GM12865 (cell line): Measurements from ENCODE around the gene SV2A.

Experiments
- DNase-seq: peaks from one replicate; pipeline ENCODE4 v3.0.0; 2010; ENCODE audit warnings: low read depth
- H3K4me3 ChIP-seq: 2 replicates; pipeline ENCODE4 v1.5.1; 2011; ENCODE audit warnings: mild to moderate bottlenecking, low read depth, low read length, control low read depth
- TF ChIP-seq, protein P1 (sequence below): IDR thresholded peaks from 2 replicates; pipeline ENCODE4 v1.5.1; 2011; ENCODE audit warnings: low read length, control low read depth, low read depth, inconsistent platforms; ENCODE audit not compliant: insufficient read depth; ENCODE audit errors: missing control alignments

SV2A gene, protein sequence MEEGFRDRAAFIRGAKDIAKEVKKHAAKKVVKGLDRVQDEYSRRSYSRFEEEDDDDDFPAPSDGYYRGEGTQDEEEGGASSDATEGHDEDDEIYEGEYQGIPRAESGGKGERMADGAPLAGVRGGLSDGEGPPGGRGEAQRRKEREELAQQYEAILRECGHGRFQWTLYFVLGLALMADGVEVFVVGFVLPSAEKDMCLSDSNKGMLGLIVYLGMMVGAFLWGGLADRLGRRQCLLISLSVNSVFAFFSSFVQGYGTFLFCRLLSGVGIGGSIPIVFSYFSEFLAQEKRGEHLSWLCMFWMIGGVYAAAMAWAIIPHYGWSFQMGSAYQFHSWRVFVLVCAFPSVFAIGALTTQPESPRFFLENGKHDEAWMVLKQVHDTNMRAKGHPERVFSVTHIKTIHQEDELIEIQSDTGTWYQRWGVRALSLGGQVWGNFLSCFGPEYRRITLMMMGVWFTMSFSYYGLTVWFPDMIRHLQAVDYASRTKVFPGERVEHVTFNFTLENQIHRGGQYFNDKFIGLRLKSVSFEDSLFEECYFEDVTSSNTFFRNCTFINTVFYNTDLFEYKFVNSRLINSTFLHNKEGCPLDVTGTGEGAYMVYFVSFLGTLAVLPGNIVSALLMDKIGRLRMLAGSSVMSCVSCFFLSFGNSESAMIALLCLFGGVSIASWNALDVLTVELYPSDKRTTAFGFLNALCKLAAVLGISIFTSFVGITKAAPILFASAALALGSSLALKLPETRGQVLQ

DNA sequence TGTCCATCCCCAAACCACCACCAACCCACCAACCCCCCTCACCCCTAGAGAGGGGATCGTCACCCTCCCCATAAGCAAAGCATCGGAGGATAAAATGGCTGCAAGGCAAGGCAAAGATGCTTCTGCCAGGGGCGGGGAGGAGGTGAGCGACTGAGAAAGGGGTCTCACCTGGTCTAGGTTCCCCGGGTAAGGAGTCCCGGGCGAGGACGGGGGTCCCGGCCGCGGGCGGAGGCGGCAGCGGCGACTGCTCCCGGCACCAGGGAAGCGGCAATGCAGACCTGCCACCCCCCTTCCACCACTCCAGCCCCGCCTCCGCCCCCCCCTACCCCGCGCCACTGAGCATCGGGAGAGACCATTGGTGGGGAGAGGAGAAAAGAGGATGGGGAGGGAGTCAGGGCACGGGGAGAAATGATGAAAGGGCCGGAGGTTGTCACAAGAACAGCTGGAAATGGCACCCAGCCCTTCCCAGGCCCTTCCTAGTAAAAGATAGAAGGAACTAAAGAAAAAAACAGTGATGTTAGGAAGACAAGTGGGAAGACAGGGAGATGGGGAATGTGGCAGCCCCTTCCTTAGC, at the start of gene SV2A:
Gene SV2A, minus strand, starts transcription at position 274 of the 574 bp plus-strand sequence. CDS start 4,004 bp downstream, outside the sequence.
- TF ChIP-seq, protein P1, sequence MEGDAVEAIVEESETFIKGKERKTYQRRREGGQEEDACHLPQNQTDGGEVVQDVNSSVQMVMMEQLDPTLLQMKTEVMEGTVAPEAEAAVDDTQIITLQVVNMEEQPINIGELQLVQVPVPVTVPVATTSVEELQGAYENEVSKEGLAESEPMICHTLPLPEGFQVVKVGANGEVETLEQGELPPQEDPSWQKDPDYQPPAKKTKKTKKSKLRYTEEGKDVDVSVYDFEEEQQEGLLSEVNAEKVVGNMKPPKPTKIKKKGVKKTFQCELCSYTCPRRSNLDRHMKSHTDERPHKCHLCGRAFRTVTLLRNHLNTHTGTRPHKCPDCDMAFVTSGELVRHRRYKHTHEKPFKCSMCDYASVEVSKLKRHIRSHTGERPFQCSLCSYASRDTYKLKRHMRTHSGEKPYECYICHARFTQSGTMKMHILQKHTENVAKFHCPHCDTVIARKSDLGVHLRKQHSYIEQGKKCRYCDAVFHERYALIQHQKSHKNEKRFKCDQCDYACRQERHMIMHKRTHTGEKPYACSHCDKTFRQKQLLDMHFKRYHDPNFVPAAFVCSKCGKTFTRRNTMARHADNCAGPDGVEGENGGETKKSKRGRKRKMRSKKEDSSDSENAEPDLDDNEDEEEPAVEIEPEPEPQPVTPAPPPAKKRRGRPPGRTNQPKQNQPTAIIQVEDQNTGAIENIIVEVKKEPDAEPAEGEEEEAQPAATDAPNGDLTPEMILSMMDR, result no peak
- no peak for DNase-seq
- peak within 1 kb of the TSS; percentile 41 for H3K4me3 ChIP-seq

DNA sequence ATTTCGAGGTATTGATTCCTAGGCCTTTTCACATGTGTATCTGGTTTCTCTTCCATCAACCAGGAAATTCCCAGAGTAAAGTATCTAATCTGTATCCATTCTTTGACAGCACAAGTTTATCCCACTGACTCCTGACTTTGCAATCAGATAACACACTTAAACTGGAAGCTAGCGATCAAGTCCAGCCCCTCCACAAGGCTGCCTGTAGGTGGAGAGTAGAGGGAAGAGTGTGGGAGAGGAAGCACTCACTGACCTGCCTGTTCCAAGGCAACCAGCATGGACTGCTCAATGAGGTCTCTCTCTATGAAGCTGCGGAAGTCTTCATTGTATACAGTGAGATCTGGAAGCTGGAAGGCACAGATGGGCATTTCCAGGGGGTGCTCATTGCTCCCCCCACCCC, 49.4 kb upstream of the SV2A start:
- no peak for DNase-seq
- TF ChIP-seq, protein P1, result no peak
- H3K4me3 ChIP-seq, result no peak overlapping the region

DNA sequence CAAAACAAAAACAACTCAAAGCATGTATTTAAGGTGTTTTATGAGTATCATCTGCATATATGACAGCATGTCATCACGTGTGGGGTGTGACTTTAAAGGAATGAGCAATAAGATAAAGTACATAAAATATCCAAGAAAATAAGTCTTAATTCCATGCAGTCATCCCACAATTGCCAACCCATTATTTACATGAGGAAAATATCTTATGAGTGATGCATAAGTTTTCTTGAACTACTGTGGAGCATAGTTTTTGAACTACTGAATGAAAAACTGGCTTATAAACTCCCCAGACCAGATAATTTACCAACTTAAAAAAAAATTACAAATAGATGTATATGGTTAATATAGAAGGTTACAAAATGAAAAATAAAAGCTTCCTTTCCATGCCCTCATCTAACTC, 48.8 kb upstream of the SV2A start:
- TF ChIP-seq, protein P1, result no peak
- H3K4me3 ChIP-seq, result no peak overlapping the region
- DNase-seq, result no peak

DNA sequence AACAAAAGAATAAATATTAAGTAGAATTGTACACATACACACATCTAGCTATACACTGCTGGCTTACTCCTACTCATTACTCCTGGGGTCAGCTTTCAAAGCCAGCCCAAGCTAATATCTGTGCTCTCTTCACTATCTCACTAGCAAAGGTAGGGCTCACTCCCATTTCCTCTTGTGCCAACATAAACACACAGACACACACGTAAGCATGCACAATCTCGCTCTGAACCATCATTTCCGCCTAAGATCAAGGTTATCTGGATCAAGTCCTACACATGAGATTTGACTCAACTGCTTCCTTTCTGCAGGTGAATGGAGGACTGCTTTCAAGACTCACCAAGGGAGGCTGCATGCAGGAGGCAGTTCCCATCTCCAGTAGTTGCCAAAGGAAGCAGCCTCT, 47.8 kb upstream of the SV2A start:
- no peak overlapping the region for H3K4me3 ChIP-seq
- no peak for DNase-seq
- TF ChIP-seq, protein P1, result no peak

DNA sequence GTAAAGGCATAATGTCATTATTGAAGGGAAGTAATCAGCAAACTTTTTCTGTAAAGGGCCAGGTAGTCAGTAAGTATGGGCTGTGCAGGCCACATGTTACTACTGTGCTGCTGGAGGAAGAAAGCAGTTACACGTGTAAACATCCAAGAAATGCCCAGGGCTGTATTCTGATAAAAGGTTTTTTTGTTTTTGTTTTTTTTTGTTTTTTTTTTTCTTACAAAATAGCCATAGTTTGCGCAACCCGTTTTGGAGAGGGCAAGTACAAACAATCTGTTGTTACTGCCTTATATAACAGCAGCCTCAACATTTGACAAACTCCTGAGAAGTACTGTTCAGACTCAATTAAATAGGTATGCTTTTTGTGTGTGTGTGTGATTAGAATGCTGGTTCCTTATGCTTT, 45.7 kb upstream of the SV2A start:
- DNase-seq, result no peak
- H3K4me3 ChIP-seq, result no peak overlapping the region
- TF ChIP-seq, protein P1, result no peak

DNA sequence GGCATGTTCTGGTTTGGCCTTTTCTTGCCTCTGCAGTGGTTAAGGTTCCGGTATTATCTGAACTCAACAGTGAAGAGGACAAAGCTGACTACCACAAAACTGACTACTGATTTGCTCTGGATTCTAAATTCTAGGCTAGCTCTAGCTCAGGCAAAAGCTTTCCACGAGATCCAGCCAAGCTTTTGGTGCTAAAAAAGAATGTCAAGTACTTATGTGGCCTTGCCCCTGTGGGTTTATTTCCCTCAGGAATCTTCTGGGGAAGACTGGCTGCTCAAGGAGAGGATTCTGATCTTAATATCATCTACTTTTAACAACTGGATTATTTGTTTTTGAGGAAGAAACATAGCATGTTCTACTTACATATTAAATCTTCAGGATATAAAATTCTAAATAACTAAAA, 45.1 kb upstream of the SV2A start:
- TF ChIP-seq, protein P1, result no peak
- no peak overlapping the region for H3K4me3 ChIP-seq
- DNase-seq, result no peak
